Mammary epithelial cell (primary cell): Measurements from ENCODE around the gene UNC93B1.
"Not testable (repeated sequence)": the region's sequence is repeated elsewhere in the genome, so short reads cannot be mapped to it uniquely, and the experiment has no call there.

Source experiments
- EZH2 ChIP-seq: IDR thresholded peaks from 2 replicates; pipeline ENCODE4 v1.6.1; 2012; ENCODE audit warnings: low read length, inconsistent platforms, borderline replicate concordance
- TF ChIP-seq, protein P1 (sequence below), 2 donors: IDR thresholded peaks in 1 of 2; conservative IDR thresholded peaks in 1 of 2; 2 replicates each; pipeline ENCODE4 v1.5.1; 2011 to 2012; ENCODE audit warnings: inconsistent platforms in 2 of 2, low read length in 2 of 2, mild to moderate bottlenecking in 2 of 2, control low read depth in 1 of 2, low read depth in 1 of 2; ENCODE audit not compliant: insufficient read depth in 1 of 2; ENCODE audit errors: extremely low read depth in 1 of 2

DNA sequence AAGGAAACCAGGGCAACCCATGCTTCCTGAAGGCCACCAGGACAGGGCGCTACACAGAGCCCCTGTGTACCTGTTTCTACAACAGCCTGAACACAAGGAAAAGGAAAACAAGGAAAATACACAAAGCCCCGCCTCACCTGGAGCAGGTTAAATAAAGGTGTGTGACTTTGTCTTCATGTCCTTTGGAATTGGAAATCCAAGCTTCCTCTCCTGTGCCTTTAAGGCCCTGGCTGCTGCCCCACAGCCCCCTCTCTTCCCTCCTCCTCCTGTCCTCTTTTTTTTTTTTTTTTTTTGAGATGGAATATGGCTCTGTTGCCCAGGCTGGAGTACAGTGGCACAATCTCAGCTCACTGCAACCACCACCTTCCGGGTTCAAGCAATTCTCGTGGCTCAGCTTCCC is 57.5 kb downstream of the UNC93B1 start:
- TF ChIP-seq, protein P1, sequence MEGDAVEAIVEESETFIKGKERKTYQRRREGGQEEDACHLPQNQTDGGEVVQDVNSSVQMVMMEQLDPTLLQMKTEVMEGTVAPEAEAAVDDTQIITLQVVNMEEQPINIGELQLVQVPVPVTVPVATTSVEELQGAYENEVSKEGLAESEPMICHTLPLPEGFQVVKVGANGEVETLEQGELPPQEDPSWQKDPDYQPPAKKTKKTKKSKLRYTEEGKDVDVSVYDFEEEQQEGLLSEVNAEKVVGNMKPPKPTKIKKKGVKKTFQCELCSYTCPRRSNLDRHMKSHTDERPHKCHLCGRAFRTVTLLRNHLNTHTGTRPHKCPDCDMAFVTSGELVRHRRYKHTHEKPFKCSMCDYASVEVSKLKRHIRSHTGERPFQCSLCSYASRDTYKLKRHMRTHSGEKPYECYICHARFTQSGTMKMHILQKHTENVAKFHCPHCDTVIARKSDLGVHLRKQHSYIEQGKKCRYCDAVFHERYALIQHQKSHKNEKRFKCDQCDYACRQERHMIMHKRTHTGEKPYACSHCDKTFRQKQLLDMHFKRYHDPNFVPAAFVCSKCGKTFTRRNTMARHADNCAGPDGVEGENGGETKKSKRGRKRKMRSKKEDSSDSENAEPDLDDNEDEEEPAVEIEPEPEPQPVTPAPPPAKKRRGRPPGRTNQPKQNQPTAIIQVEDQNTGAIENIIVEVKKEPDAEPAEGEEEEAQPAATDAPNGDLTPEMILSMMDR (conservative IDR thresholded peaks at IDR 0.05 in 1 of 2, IDR thresholded peaks at IDR 0.05 in 1 of 2; ENCODE audit: extremely low read depth in 1 of 2, insufficient read depth in 1 of 2, low read depth in 1 of 2, low read length in 2 of 2): not testable (repeated sequence)
- not testable (repeated sequence) for TF ChIP-seq EZH2
